A549 (cell line): Measurements from ENCODE around the gene KRTAP5-7. TPM values are rescaled to one million over a fixed set of nuclear protein-coding genes. Genes with fewer than 3 reads are reported as not detected.

Experiments used
- ATAC-seq, 2 experiments: fragments of 200-7000 bp in 1 of 2; fragments of >200 bp in 1 of 2; cut with Nextera tagmentation in 1 of 2; cut with Tn5 transposase in 1 of 2; 3 replicates each; pipeline versions ENCODE4 v1.8.0 to v1.9.1; 2018 to 2020; ENCODE audit warnings: mild to moderate bottlenecking in 1 of 2, moderate library complexity in 1 of 2
- CTCF ChIA-PET: fragments of 300-600 bp; sonication (Branson Sonifier 250); formaldehyde crosslinking; extraction: SDS; loops from one replicate; lab custom pipeline; 2021; ENCODE audit warnings: antibody characterized with exemption, inconsistent platforms; lab: Yijun Ruan, JAX
- POLR2A ChIA-PET: fragments of 350-600 bp; formaldehyde crosslinking; extraction: SDS; loops from one replicate; lab custom pipeline; 2021; ENCODE audit warnings: antibody characterized with exemption, inconsistent platforms; lab: Yijun Ruan, JAX
- DNase-seq, 2 experiments: peaks; one replicate each; pipeline versions ENCODE4 v3.0.0 to v3.0.0-alpha.2; 2011 to 2016; ENCODE audit warnings: low read depth in 1 of 2, low spot score in 1 of 2
- FAIRE-seq: peaks from 2 replicates; lab custom pipeline; 2011; peaks lifted over from hg19 to GRCh38; lab: Jason Lieb, UNC
- H3K27ac ChIP-seq, 2 experiments: fragments of >200 bp; sonication (Bioruptor Twin); formaldehyde crosslinking; 3 replicates each; pipeline ENCODE4 v1.5.1; 2016 to 2017
- H3K4me1 ChIP-seq: fragments of >200 bp; sonication (Bioruptor Twin); formaldehyde crosslinking; 3 replicates; pipeline ENCODE4 v1.6.1; 2016
- H3K4me2 ChIP-seq: fragments of >200 bp; sonication (Bioruptor Twin); formaldehyde crosslinking; 3 replicates; pipeline ENCODE4 v1.6.1; 2016
- H3K4me3 ChIP-seq: fragments of >200 bp; sonication (Bioruptor Twin); formaldehyde crosslinking; 3 replicates; pipeline ENCODE4 v1.5.1; 2016
- H3K9me3 ChIP-seq: fragments of >200 bp; sonication (Bioruptor Twin); formaldehyde crosslinking; 3 replicates; pipeline ENCODE4 v1.6.1; 2016
- ATOH8 ChIP-seq: fragments of 250-450 bp; sonication (Bioruptor Pico); IDR thresholded peaks from 2 replicates; pipeline ENCODE4 v1.5.0; 2020; ENCODE audit warnings: low read depth, mild to moderate bottlenecking, moderate library complexity
- BCL3 ChIP-seq: fragments of >200 bp; sonication (Bioruptor Twin); formaldehyde crosslinking; IDR thresholded peaks from 3 replicates; pipeline ENCODE4 v1.6.1; 2016
- BHLHE40 ChIP-seq: IDR thresholded peaks from 2 replicates; pipeline ENCODE4 v1.6.1; 2012; ENCODE audit warnings: low read depth, low read length, inconsistent platforms
- CBX2 ChIP-seq: fragments of 200-600 bp; sonication (generic); IDR thresholded peaks from 2 replicates; pipeline ENCODE4 v1.6.1; 2016; ENCODE audit warnings: low read depth, mild to moderate bottlenecking, borderline replicate concordance
- CBX8 ChIP-seq: fragments of 200-600 bp; sonication (generic); IDR thresholded peaks from 2 replicates; pipeline ENCODE4 v1.6.1; 2016
- CEBPB ChIP-seq, 2 experiments: fragments of >200 bp in 1 of 2; sonication (Bioruptor Twin) in 1 of 2; formaldehyde crosslinking in 1 of 2; IDR thresholded peaks; 2 replicates each; pipeline ENCODE4 v1.6.1; 2012 to 2016
- CHD4 ChIP-seq: fragments of 200-600 bp; sonication (generic); IDR thresholded peaks from 2 replicates; pipeline ENCODE4 v1.6.1; 2016; ENCODE audit warnings: antibody characterized with exemption, mild to moderate bottlenecking, borderline replicate concordance
- E2F6 ChIP-seq: IDR thresholded peaks from 2 replicates; pipeline ENCODE4 v1.6.1; 2012; ENCODE audit warnings: low read depth, borderline replicate concordance
- EP300 ChIP-seq, 2 experiments: fragments of >200 bp; sonication (Bioruptor Twin); formaldehyde crosslinking; IDR thresholded peaks; 2 replicates in 1 of 2; 3 replicates in 1 of 2; pipeline ENCODE4 v1.6.1; 2016 to 2017
- ESRRA ChIP-seq: fragments of 150-350 bp; IDR thresholded peaks from 2 replicates; pipeline ENCODE4 v1.6.1; 2014; ENCODE audit warnings: mild to moderate bottlenecking, low read length, borderline replicate concordance
- FOSB ChIP-seq: fragments of 250-450 bp; sonication (Bioruptor Pico); IDR thresholded peaks from 2 replicates; pipeline ENCODE4 v1.5.0; 2020; ENCODE audit warnings: mild to moderate bottlenecking, moderate library complexity
- FOSL2 ChIP-seq, 2 experiments: fragments of 450-650 bp in 1 of 2; fragments of >200 bp in 1 of 2; sonication (Bioruptor Twin) in 1 of 2; formaldehyde crosslinking; IDR thresholded peaks; 2 replicates each; pipeline versions ENCODE4 v1.5.0 to v1.6.1; 2016 to 2020; ENCODE audit warnings: mild to moderate bottlenecking in 1 of 2, moderate library complexity in 1 of 2
- GATA3 ChIP-seq: IDR thresholded peaks from 2 replicates; pipeline ENCODE4 v1.6.1; 2012; ENCODE audit warnings: borderline replicate concordance
- HDAC2 ChIP-seq: fragments of 200-600 bp; sonication (generic); IDR thresholded peaks from 2 replicates; pipeline ENCODE4 v1.6.1; 2016
- HEYL ChIP-seq: fragments of 250-450 bp; sonication (Bioruptor Pico); IDR thresholded peaks from 2 replicates; pipeline ENCODE4 v1.8.0; 2021; ENCODE audit warnings: mild to moderate bottlenecking, moderate library complexity
- HMGXB4 ChIP-seq: fragments of 250-450 bp; sonication (Bioruptor Pico); IDR thresholded peaks from 2 replicates; pipeline ENCODE4 v1.5.0; 2021; ENCODE audit warnings: mild to moderate bottlenecking, moderate library complexity, borderline replicate concordance
- JUNB ChIP-seq: fragments of >200 bp; sonication (Bioruptor Twin); formaldehyde crosslinking; IDR thresholded peaks from 2 replicates; pipeline ENCODE4 v1.6.1; 2016
- KDM5A ChIP-seq: fragments of 200-600 bp; sonication (generic); IDR thresholded peaks from 2 replicates; pipeline ENCODE4 v1.6.1; 2016; ENCODE audit warnings: antibody characterized with exemption, mild to moderate bottlenecking
- MAFK ChIP-seq: fragments of 450-650 bp; IDR thresholded peaks from 2 replicates; pipeline ENCODE4 v1.6.1; 2014; ENCODE audit not compliant: partially characterized antibody
- MAZ ChIP-seq: fragments of 150-350 bp; IDR thresholded peaks from 2 replicates; pipeline ENCODE4 v1.6.1; 2014; ENCODE audit warnings: antibody characterized with exemption, low read depth, low read length, borderline replicate concordance
- MYC ChIP-seq: IDR thresholded peaks from 2 replicates; pipeline ENCODE4 v1.6.1; 2012; ENCODE audit warnings: mild to moderate bottlenecking, inconsistent platforms, low read length, improper control_type of control experiment, borderline replicate concordance
- POLR2AphosphoS2 ChIP-seq: conservative IDR thresholded peaks from 2 replicates; pipeline ENCODE4 v1.6.1; 2012; ENCODE audit warnings: low read length, improper control_type of control experiment, inconsistent platforms
- RAD21 ChIP-seq, 2 experiments: fragments of >200 bp in 1 of 2; sonication (Bioruptor Twin) in 1 of 2; formaldehyde crosslinking in 1 of 2; IDR thresholded peaks in 1 of 2; conservative IDR thresholded peaks in 1 of 2; 2 replicates in 1 of 2; 3 replicates in 1 of 2; pipeline ENCODE4 v1.6.1; 2012 to 2018; ENCODE audit warnings: inconsistent platforms in 1 of 2
- RCOR1 ChIP-seq: fragments of 150-350 bp; IDR thresholded peaks from 2 replicates; pipeline ENCODE4 v1.6.1; 2014; ENCODE audit warnings: antibody characterized with exemption, low read length, low read depth
- RNF2 ChIP-seq: fragments of 200-600 bp; sonication (generic); IDR thresholded peaks from 2 replicates; pipeline ENCODE4 v1.6.1; 2016; ENCODE audit warnings: low read depth, mild to moderate bottlenecking, antibody characterized with exemption, moderate library complexity, borderline replicate concordance
- SREBF2 ChIP-seq: fragments of 450-650 bp; IDR thresholded peaks from 2 replicates; pipeline ENCODE4 v1.6.1; 2014; ENCODE audit warnings: mild to moderate bottlenecking, moderate library complexity
- TFCP2L1 ChIP-seq: fragments of 250-450 bp; sonication (Bioruptor Pico); IDR thresholded peaks from 2 replicates; pipeline ENCODE4 v1.5.0; 2021; ENCODE audit warnings: mild to moderate bottlenecking
- USF2 ChIP-seq: fragments of 450-650 bp; IDR thresholded peaks from 2 replicates; pipeline ENCODE4 v1.6.1; 2014; ENCODE audit warnings: antibody characterized with exemption
- ZFP36 ChIP-seq: fragments of 450-650 bp; IDR thresholded peaks from 2 replicates; pipeline ENCODE4 v1.6.1; 2014; ENCODE audit warnings: borderline replicate concordance; ENCODE audit not compliant: partially characterized antibody
- ZNF302 ChIP-seq: fragments of 250-450 bp; sonication (Bioruptor Pico); IDR thresholded peaks from 2 replicates; pipeline ENCODE4 v1.9.0; 2021; ENCODE audit warnings: inconsistent platforms, mild to moderate bottlenecking, moderate library complexity
- WGBS: methylation state at CpG from one replicate; pipeline ENCODE4 v1.1.6; 2017; ENCODE audit errors: missing lambda C conversion rate; 5-methylcytosine and 5-hydroxymethylcytosine counted together
- polyA plus RNA-seq, 4 experiments: library from polyadenylated mRNA; depleted of rRNA in 3 of 4; stranded (reverse); fragments of >200 nt; fragmentation: RNase III in 1 of 4; extraction: RNeasy Plus Mini Kit Qiagen cat#74134 plus additional on column Dnase treatment in 1 of 4; gene quantifications; 2 replicates in 3 of 4; 3 replicates in 1 of 4; pipeline ENCODE4 v1.2.3, GENCODE V29; 2011 to 2017

Gene KRTAP5-7
- polyA plus RNA-seq, 2 of the 4 experiments (the other 2 are of a cell fraction) = not detected

GRCh38 chr11:71555508-71555907 is 28.4 kb downstream of the KRTAP5-7 start:
- CTCF ChIA-PET = no interaction called here
- Histone ChIP-seq H3K4me2 (no peak overlapping the region), H3K4me3 (no peak overlapping the region), H3K4me1 (no peaks in the 10 kb centered on the region), H3K9me3 (no peaks in the 10 kb centered on the region), H3K27ac (no peak overlapping the region)
- no peak for FAIRE-seq
- POLR2A ChIA-PET = no interaction called here
- no peak for ATAC-seq
- 62% methylated on average over 11 of the region's 11 CpGs for WGBS
- no peak for DNase-seq
- no peak for TF ChIP-seq RAD21 (conservative IDR thresholded peaks at IDR 0.05 in 1 of 2, IDR thresholded peaks at IDR 0.05 in 1 of 2)
- TF ChIP-seq HMGXB4 (CRISPR knock-in tag) = no peak
- TF ChIP-seq POLR2AphosphoS2 = no peak
- TF ChIP-seq CBX8 = no peak
- no peak for TF ChIP-seq CBX2
- TF ChIP-seq SREBF2 = no peak
- no peak for TF ChIP-seq RNF2
- no peak for TF ChIP-seq MAFK
- TF ChIP-seq MAZ = no peak
- no peak for TF ChIP-seq GATA3
- no peak for TF ChIP-seq ZFP36
- no peak for TF ChIP-seq FOSL2 (IDR thresholded peaks at IDR 0.05)
- no peak for TF ChIP-seq FOSL2 (CRISPR knock-in tag; IDR thresholded peaks at IDR 0.05)
- TF ChIP-seq E2F6 = no peak
- no peak for TF ChIP-seq KDM5A
- no peak for TF ChIP-seq EP300 (IDR thresholded peaks at IDR 0.05)
- no peak for TF ChIP-seq HEYL (CRISPR knock-in tag)

- H3K9me3 ChIP-seq = peaks cover under 1% of the 10 kb centered on the region; the same call in 1 of the 3 replicates
- 62% methylated on average over 4 of the region's 4 CpGs for WGBS
- DNase-seq (no peak), FAIRE-seq (no peak), ATAC-seq (no peak)
- H3K4me1 ChIP-seq = no peaks in the 10 kb centered on the region
- CTCF ChIA-PET = no interaction called here
- POLR2A ChIA-PET = no interaction called here
- no peak overlapping the region for H3K4me2 ChIP-seq
- no peak overlapping the region for H3K4me3 ChIP-seq
- no peak overlapping the region for H3K27ac ChIP-seq
- TF ChIP-seq CEBPB (IDR thresholded peaks at IDR 0.05) (no peak), POLR2AphosphoS2 (no peak), BHLHE40 (no peak), MYC (no peak)
Measured at GRCh38 chr11:71556018-71556417, 29.0 kb downstream of the KRTAP5-7 start.

GRCh38 chr11:71557257-71557656 is 30.2 kb downstream of the KRTAP5-7 start:
- Histone ChIP-seq H3K4me2 (no peak overlapping the region), H3K27ac (no peak overlapping the region), H3K9me3 (peaks cover 13% of the 10 kb centered on the region), H3K4me1 (no peaks in the 10 kb centered on the region), H3K4me3 (no peak overlapping the region)
- ChIA-PET CTCF (interaction anchor here (0.6 kb wide), 1 partner anchor 8 kb away, joined by 3 read pairs; no protein-coding TSS in a partner anchor), POLR2A (no interaction called here)
- DNase-seq = no peak
- ATAC-seq = no peak
- TF ChIP-seq USF2 = no peak
- TF ChIP-seq CBX2 = no peak
- no peak for TF ChIP-seq HDAC2
- TF ChIP-seq FOSB = no peak
- no peak for TF ChIP-seq TFCP2L1 (CRISPR knock-in tag)
- no peak for TF ChIP-seq MYC
- no peak for TF ChIP-seq RCOR1
- no peak for TF ChIP-seq ZNF302
- TF ChIP-seq ESRRA = no peak
- TF ChIP-seq CHD4 = no peak
- TF ChIP-seq KDM5A = no peak
- no peak for TF ChIP-seq JUNB
- no peak for TF ChIP-seq GATA3
- no peak for TF ChIP-seq ATOH8 (CRISPR knock-in tag)
- TF ChIP-seq BCL3 = no peak
- no peak for TF ChIP-seq CBX8
- TF ChIP-seq, all 56 proteins: peak for 0
- no peak for FAIRE-seq
